H1 (cell line): Measurements from ENCODE around the gene ACVR1. TPM values are rescaled to one million over a fixed set of nuclear protein-coding genes. Genes with fewer than 3 reads are reported as not detected.

ENCODE experiments used
- PHF8 ChIP-seq: fragments of 200-600 bp; sonication (generic); conservative IDR thresholded peaks from 2 replicates; pipeline ENCODE4 v1.7.1; 2012; ENCODE audit warnings: low read depth, mild to moderate bottlenecking, inconsistent platforms, low read length, moderate library complexity
- polyA plus RNA-seq, 7 experiments: library from polyadenylated mRNA; depleted of rRNA in 3 of 7; stranded (reverse) in 5 of 7; unstranded in 2 of 7; fragments of >200 nt in 5 of 7; fragments of 200-250 nt in 2 of 7; gene quantifications; 1 replicate in 5 of 7; 2 replicates in 1 of 7; 4 replicates in 1 of 7; pipeline versions ENCODE4 v1.2.1 to v1.2.3, GENCODE V29; 2011 to 2013; ENCODE audit warnings: missing spikeins in 2 of 7, mixed read lengths in 2 of 7
- total RNA-seq: library from RNA; stranded (reverse); fragmentation: NEBNext Ultra II Directional; extraction: Animal tissue kit (Norgen Biotek cat#: 25700); gene quantifications from 2 replicates; pipeline ENCODE4 v1.2.1, GENCODE V29; 2021
- TF ChIP-seq, protein P1 (sequence below): fragments of 300-600 bp; sonication (generic); IDR thresholded peaks from 2 replicates; pipeline ENCODE4 v1.7.1; 2012; ENCODE audit warnings: low read length, moderate library complexity, mild to moderate bottlenecking, inconsistent platforms; ENCODE audit not compliant: insufficient replicate concordance

ACVR1 gene
- total and polyA plus RNA-seq, 2 of the 8 experiments (the other 6 are each of a cell fraction or from before 2014, with no cell fraction given) = 8.5 to 17.7 TPM

DNA sequence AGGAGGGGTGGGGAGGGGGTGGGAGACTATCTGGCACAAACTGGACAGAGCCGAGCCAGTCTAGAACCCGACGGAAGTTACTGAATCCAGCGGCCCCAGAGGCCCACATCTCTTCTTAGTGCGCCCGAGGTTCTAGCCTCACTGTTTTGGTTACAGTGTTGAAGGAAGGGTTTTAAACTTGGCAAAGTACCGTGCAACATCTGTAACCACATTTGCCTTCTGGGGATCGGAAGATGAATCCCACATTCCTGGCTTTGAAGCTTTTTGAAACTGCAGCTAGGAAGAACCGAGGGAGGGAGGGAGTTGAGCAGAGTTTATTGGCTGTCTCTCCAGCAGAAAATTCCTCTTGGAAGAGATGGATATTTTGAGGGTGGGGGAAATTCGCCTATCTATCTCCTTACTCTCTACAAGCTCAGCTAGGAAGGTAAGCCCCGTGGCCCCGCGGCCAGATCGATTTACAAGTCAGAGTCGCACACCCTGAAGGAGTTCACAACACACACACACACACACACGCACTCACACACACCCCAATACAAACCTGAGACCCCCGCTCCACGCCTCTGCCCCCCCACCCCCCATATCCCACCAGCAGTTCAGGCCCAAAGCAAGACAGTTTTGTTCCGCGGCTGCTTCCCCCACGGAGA, 1.0 kb downstream of the ACVR1 start (continued):
- TF ChIP-seq, protein P1, sequence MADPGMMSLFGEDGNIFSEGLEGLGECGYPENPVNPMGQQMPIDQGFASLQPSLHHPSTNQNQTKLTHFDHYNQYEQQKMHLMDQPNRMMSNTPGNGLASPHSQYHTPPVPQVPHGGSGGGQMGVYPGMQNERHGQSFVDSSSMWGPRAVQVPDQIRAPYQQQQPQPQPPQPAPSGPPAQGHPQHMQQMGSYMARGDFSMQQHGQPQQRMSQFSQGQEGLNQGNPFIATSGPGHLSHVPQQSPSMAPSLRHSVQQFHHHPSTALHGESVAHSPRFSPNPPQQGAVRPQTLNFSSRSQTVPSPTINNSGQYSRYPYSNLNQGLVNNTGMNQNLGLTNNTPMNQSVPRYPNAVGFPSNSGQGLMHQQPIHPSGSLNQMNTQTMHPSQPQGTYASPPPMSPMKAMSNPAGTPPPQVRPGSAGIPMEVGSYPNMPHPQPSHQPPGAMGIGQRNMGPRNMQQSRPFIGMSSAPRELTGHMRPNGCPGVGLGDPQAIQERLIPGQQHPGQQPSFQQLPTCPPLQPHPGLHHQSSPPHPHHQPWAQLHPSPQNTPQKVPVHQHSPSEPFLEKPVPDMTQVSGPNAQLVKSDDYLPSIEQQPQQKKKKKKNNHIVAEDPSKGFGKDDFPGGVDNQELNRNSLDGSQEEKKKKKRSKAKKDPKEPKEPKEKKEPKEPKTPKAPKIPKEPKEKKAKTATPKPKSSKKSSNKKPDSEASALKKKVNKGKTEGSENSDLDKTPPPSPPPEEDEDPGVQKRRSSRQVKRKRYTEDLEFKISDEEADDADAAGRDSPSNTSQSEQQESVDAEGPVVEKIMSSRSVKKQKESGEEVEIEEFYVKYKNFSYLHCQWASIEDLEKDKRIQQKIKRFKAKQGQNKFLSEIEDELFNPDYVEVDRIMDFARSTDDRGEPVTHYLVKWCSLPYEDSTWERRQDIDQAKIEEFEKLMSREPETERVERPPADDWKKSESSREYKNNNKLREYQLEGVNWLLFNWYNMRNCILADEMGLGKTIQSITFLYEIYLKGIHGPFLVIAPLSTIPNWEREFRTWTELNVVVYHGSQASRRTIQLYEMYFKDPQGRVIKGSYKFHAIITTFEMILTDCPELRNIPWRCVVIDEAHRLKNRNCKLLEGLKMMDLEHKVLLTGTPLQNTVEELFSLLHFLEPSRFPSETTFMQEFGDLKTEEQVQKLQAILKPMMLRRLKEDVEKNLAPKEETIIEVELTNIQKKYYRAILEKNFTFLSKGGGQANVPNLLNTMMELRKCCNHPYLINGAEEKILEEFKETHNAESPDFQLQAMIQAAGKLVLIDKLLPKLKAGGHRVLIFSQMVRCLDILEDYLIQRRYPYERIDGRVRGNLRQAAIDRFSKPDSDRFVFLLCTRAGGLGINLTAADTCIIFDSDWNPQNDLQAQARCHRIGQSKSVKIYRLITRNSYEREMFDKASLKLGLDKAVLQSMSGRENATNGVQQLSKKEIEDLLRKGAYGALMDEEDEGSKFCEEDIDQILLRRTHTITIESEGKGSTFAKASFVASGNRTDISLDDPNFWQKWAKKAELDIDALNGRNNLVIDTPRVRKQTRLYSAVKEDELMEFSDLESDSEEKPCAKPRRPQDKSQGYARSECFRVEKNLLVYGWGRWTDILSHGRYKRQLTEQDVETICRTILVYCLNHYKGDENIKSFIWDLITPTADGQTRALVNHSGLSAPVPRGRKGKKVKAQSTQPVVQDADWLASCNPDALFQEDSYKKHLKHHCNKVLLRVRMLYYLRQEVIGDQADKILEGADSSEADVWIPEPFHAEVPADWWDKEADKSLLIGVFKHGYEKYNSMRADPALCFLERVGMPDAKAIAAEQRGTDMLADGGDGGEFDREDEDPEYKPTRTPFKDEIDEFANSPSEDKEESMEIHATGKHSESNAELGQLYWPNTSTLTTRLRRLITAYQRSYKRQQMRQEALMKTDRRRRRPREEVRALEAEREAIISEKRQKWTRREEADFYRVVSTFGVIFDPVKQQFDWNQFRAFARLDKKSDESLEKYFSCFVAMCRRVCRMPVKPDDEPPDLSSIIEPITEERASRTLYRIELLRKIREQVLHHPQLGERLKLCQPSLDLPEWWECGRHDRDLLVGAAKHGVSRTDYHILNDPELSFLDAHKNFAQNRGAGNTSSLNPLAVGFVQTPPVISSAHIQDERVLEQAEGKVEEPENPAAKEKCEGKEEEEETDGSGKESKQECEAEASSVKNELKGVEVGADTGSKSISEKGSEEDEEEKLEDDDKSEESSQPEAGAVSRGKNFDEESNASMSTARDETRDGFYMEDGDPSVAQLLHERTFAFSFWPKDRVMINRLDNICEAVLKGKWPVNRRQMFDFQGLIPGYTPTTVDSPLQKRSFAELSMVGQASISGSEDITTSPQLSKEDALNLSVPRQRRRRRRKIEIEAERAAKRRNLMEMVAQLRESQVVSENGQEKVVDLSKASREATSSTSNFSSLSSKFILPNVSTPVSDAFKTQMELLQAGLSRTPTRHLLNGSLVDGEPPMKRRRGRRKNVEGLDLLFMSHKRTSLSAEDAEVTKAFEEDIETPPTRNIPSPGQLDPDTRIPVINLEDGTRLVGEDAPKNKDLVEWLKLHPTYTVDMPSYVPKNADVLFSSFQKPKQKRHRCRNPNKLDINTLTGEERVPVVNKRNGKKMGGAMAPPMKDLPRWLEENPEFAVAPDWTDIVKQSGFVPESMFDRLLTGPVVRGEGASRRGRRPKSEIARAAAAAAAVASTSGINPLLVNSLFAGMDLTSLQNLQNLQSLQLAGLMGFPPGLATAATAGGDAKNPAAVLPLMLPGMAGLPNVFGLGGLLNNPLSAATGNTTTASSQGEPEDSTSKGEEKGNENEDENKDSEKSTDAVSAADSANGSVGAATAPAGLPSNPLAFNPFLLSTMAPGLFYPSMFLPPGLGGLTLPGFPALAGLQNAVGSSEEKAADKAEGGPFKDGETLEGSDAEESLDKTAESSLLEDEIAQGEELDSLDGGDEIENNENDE = no peak
- 0 out of 2 replicates have a peak, but pooled peaks have one; percentile 20 for TF ChIP-seq PHF8
